Stimulated activated CD4-positive, alpha-beta T cell treated with anti-CD3 and anti-CD28 coated beads, TNF-alpha, amount 100 ng/mL, for 24 hours (primary cell): ENCODE measurements around the gene UBE2K.
"Not testable (repeated sequence)": the region's sequence is repeated elsewhere in the genome, so short reads cannot be mapped to it uniquely, and the experiment has no call there.

Experiments
- DNase-seq, 3 experiments: peaks; one replicate each; pipeline ENCODE4 v3.0.0-alpha.2; 2020; ENCODE audit warnings: low read depth in 3 of 3

UBE2K gene

GRCh38 chr4:39697740-39698423, at the start of gene UBE2K:
Gene UBE2K, plus strand, starts transcription at chr4:39698136. Its CDS starts 192 bp downstream, at chr4:39698328.
- DNase-seq = peak; percentile 74 to 85 (median 81)

- DNase-seq = no peak
These were observed 49.7 kb upstream of the UBE2K start for GRCh38 chr4:39648213-39648612.

- DNase-seq = no peak
These were observed 48.9 kb upstream of the UBE2K start for GRCh38 chr4:39648827-39649558.

- no peak for DNase-seq
These were observed 48.2 kb upstream of the UBE2K start for GRCh38 chr4:39649639-39650265.

GRCh38 chr4:39651586-39651985, 46.4 kb upstream of the UBE2K start:
- DNase-seq = not testable (repeated sequence)

GRCh38 chr4:39655211-39655610, 42.7 kb upstream of the UBE2K start:
- DNase-seq = no peak

- no peak for DNase-seq
These were observed 42.1 kb upstream of the UBE2K start for GRCh38 chr4:39655876-39656275.

- not testable (repeated sequence) for DNase-seq
These were observed 41.3 kb upstream of the UBE2K start for GRCh38 chr4:39656638-39657037.

GRCh38 chr4:39657465-39657864, 40.5 kb upstream of the UBE2K start:
- DNase-seq = no peak

- no peak for DNase-seq
These were observed 39.2 kb upstream of the UBE2K start for GRCh38 chr4:39658756-39659155.

GRCh38 chr4:39660045-39660444, 37.9 kb upstream of the UBE2K start:
- no peak for DNase-seq

GRCh38 chr4:39660757-39661156, 37.2 kb upstream of the UBE2K start:
- no peak for DNase-seq

GRCh38 chr4:39662683-39663082, 35.3 kb upstream of the UBE2K start:
- DNase-seq = no peak

GRCh38 chr4:39664828-39665731, 32.9 kb upstream of the UBE2K start:
- DNase-seq = no peak

GRCh38 chr4:39667706-39668105, 30.2 kb upstream of the UBE2K start:
- DNase-seq = no peak

- DNase-seq = no peak
These were observed 29.0 kb upstream of the UBE2K start for GRCh38 chr4:39668887-39669286.

- DNase-seq = not testable (repeated sequence)
These were observed 27.6 kb upstream of the UBE2K start for GRCh38 chr4:39670296-39670695.

- not testable (repeated sequence) for DNase-seq
These were observed 22.3 kb upstream of the UBE2K start for GRCh38 chr4:39675681-39676080.

- not testable (repeated sequence) for DNase-seq
These were observed 16.9 kb upstream of the UBE2K start for GRCh38 chr4:39681003-39681402.

- no peak for DNase-seq
These were observed 15.8 kb upstream of the UBE2K start for GRCh38 chr4:39682138-39682537.

- DNase-seq = no peak
These were observed 11.9 kb upstream of the UBE2K start for GRCh38 chr4:39685990-39686389.

- no peak for DNase-seq
These were observed 10.9 kb upstream of the UBE2K start for GRCh38 chr4:39687014-39687413.
